CD4-positive, alpha-beta T cell treated with Interferon gamma for 1 hour (primary cell): ENCODE measurements around the gene SH3GL3.

ENCODE experiments used
- DNase-seq: peaks from one replicate; pipeline ENCODE4 v3.0.0-alpha.2; 2020

The SH3GL3 gene

DNA sequence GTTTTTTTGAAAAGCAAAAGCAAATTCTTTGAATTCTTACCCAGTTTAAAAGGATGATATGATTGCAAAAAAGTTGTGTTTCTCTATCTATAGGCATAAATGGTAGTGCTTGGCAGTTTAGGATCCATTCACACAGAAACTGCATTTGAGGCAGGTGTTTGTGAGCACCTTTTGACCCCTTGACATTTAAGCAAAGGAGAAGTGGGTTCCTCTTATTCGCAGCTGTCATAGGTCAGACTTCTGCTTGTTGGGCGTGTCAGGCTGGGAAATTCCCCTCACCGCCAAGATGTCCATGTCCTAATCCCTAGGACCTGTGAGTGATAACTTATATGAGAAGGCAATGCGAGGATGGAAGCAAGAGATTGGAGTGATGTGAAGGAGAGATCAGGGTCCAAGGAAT is 67.4 kb downstream of the SH3GL3 start:
- no peak for DNase-seq

- no peak for DNase-seq
These were observed 68.0 kb downstream of the SH3GL3 start for GRCh38 chr15:83515164-83515563.

DNA sequence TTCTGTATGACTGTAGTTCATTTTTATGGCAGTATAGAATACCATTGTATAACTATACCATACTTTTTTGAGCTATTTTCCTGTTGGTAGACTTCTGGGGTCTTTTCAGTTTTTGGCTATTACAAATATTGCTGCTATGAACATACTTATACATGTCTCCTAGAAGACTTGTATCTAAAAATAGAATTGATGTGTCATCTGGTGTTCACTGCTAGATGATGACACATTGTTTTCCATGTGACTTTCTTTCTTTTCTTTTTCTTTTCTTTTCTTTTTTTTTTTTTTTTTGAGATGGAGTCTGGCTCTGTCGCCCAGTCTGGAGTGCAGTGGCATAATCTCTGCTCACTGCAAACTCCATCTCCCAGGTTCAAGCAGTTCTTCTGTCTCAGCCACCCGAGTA is 69.8 kb downstream of the SH3GL3 start:
- DNase-seq: no peak

- DNase-seq: no peak
These were observed 79.2 kb downstream of the SH3GL3 start for GRCh38 chr15:83526319-83526718.

DNA sequence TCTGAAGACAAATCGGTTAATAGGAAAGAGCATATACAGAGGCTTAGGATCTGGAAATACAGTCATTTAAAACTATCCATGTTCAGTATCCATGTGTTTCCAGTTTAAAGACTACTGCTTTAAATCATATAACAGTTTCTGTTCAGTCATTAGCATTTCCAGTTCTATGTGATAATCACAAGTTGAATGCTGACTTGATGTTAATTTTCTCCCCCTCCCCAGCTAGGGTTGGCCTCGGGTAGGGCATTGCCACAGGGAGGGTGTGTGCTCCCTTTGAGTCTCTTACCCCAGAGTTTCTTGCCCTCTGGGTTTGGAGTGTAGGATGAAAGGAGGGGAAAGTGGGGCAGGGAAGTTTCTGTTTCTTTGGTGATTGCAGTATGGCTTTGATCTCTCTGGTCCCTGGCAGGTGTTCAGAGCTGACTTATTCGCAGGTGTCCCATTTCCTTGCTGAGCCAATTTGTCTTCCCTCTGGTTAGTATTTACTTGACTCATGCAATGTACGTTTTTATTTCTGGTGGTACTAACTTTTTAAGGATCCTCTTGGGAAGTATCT is 86.3 kb downstream of the SH3GL3 start:
- DNase-seq: no peak

DNA sequence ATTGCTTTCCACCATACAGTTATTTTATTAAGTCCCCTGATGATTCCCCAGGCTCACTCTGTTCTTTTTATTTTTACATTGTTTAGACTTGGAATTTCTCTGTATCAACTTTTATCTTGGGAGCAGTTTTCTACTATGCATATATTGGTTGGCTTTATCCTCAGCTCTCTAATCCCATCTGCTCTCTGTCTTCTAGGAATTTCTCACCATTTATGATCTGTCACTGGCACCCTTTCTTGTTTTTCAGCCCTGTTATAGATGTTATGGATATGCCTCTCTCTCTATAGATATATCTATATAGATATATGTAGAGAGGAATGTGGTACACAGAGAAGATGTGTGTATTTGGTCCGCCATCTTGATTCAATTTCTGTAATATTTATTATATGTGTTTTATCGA is 90.5 kb downstream of the SH3GL3 start:
- DNase-seq: no peak

DNA sequence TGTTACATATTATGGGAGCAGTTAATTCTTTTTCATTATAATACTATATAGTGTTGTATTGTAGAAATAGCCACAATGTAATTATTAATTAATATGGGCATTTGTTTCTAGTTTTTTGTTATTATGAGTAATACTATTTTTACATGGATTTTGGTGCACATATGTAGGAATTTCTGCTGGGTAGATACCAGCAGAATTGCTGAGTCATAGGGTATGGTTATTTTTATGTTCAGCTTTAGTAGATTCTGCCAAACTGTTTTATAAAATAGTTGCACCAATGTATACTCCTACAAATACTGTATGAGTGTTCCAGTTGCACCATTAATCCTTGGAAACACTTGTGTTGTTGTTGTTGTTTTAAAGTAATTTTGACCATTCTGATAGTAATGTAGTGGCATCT is 91.5 kb downstream of the SH3GL3 start:
- no peak for DNase-seq

GRCh38 chr15:83545804-83546511 is 98.8 kb downstream of the SH3GL3 start:
- DNase-seq: no peak

GRCh38 chr15:83546512-83546888 is 99.4 kb downstream of the SH3GL3 start:
- DNase-seq: no peak

DNA sequence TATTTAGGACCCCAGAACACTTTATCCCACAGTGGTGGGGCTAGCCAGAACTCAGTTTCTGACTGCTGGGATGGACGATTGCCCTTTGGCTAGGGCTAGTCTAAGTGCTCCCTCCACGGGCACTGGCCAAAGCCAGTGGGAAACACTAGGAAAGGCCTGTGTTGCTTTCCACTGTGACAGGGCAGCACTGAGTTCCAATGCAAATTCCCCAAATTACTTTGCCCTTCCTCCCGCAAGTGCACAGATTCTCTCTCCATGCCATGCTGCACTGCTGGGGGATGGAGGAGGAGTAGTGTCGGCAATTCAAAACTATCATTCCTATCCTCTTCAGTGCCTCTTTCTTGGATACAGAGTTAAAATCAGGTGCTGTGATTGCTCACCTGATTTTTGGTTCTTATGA is 100.0 kb downstream of the SH3GL3 start:
- no peak for DNase-seq

DNA sequence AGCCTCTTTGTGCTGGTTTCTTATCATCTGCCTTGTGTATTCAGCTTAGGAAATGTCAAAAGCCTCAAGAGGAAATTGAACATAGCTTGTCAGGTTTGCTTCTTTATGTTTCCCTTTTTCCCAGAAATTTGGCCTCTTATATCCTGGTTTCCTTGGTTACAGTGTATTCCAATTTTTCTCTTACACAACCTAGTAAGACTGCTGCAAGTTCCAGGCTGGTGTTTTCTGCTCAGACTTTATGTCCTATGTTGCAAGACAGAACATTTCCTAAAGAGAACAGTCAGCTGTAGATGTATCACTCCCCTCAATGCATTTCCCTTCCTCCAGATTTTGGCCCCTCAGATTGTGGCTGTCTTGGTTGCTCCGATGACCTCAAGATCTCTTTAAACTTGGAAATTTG is 102.5 kb downstream of the SH3GL3 start:
- no peak for DNase-seq

- no peak for DNase-seq
These were observed 107.4 kb downstream of the SH3GL3 start for GRCh38 chr15:83554558-83554957.

- DNase-seq: no peak
These were observed 108.2 kb downstream of the SH3GL3 start for GRCh38 chr15:83555383-83555782.

- DNase-seq: no peak
These were observed 108.9 kb downstream of the SH3GL3 start for GRCh38 chr15:83556068-83556467.

- no peak for DNase-seq
These were observed 109.6 kb downstream of the SH3GL3 start for GRCh38 chr15:83556754-83557153.

DNA sequence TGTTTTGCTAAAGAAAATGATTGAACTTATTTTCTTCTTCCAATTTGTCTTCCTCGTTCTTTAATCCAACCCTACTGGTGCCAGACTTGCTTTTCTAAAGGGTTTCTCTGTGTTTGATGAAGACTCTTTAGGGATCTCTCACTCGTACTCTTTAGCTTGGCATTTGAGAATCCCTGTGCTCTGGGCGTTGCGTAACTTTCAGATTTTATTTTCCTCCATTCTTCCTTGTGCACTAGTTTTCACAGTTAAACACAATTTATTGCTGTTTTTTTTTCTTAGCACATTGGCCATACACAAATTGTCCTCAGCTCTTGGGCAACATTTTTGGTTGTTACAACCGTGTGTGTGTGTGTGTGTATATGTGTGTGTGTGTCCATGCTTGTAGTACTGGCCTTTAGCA is 111.0 kb downstream of the SH3GL3 start:
- no peak for DNase-seq

- DNase-seq: no peak
These were observed 112.3 kb downstream of the SH3GL3 start for GRCh38 chr15:83559310-83559966.

- no peak for DNase-seq
These were observed 114.5 kb downstream of the SH3GL3 start for GRCh38 chr15:83561661-83562060.

DNA sequence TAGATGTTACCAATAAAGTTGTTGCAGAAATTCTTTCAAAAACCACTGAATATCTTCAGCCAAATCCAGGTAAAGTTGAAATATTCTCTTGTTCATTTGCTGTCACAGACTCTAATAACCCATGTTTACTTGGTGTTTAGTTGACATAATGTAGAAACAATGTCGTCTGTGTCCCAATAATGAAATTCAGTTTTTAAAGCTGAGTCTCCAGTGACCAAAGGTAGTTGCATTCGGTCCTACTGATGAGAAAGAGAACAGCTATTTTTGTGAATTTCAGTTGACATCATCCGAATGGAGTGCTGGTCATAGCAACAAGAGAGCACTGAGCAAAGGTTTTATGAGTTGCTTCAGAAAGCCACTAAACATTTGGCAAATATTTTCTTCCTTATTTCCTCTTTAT is 118.0 kb downstream of the SH3GL3 start:
- DNase-seq: no peak

GRCh38 chr15:83565553-83566159 is 118.5 kb downstream of the SH3GL3 start:
- DNase-seq: no peak

- no peak for DNase-seq
These were observed 120.2 kb downstream of the SH3GL3 start for GRCh38 chr15:83567318-83567717.

DNA sequence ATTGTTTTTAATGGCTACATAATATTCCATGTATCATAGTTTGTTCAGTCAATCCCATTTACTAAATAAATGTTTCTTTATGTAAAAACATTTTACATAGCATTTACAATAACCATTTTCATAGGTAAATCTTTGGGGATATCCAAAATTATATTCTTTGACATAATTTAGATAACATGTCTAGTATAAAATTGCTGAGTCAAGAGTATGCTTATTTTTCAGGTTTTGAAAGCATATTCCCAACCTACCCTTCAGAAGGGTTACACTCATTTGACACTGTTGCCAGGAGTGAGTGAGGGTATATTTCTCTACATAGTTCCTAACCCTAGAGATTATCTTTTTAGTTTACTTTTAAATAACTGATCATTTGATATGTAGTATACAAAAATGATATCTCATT is 122.2 kb downstream of the SH3GL3 start:
- no peak for DNase-seq

DNA sequence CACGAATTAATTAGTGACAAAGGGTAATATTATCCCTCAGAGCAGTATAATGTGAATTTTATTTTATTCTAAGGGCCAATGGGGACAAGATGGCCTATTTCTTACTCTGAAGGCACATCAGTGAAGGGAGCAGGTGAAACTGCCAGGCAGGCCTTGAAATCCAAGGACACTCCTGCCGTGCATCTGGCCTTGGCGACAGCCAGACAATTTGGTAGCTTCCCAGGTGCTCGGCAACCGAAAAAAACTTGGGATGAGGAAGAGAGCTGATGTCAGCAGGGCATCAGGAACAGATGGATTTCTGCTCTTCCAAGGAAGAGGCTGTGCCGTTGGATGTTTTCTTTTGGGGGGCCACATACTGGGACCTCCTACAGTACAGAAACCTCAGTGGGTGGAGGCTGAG is 123.6 kb downstream of the SH3GL3 start:
- no peak for DNase-seq
